ENCODE results near the gene SLC3A2. TPM values are rescaled to one million over a fixed set of nuclear protein-coding genes. Genes with fewer than 3 reads are reported as not detected.
"Not testable (repeated sequence)": the region's sequence is repeated elsewhere in the genome, so short reads cannot be mapped to it uniquely, and the experiment has no call there.

The SLC3A2 gene
- total and polyA plus RNA-seq, 8 donors, result 66.9 to 331 (median 75.1) TPM

GRCh38 chr11:62933750-62934495, 53.2 kb downstream of the SLC3A2 start:
- Histone ChIP-seq H3K4me1 (no peaks in the 10 kb centered on the region), H3K4me3 (no peak overlapping the region), H3K36me3 (no peaks in the 10 kb centered on the region), H3K9me3 (no peaks in the 10 kb centered on the region), H3K27ac (no peak overlapping the region), H3K27me3 (no peaks in the 10 kb centered on the region)
- intact Hi-C loops (cut with DNase I), result no loop called here
- no peak for TF ChIP-seq CTCF (IDR thresholded peaks at IDR 0.05)
- WGBS, 2 donors, result 91 to 93% methylated on average over 5 of the region's 5 CpGs
- FAIRE-seq, result no peak
- no peak for DNase-seq
- no peak for ATAC-seq

GRCh38 chr11:62934496-62934785, 53.7 kb downstream of the SLC3A2 start:
- no peak overlapping the region for H3K27ac ChIP-seq
- H3K9me3 ChIP-seq, result no peaks in the 10 kb centered on the region
- FAIRE-seq (no peak), DNase-seq (no peak), ATAC-seq (no peak)
- no peaks in the 10 kb centered on the region for H3K27me3 ChIP-seq
- intact Hi-C loops (cut with DNase I), result no loop called here
- no peak for TF ChIP-seq CTCF (IDR thresholded peaks at IDR 0.05)
- no peaks in the 10 kb centered on the region for H3K36me3 ChIP-seq
- H3K4me1 ChIP-seq, result no peaks in the 10 kb centered on the region
- no peak overlapping the region for H3K4me3 ChIP-seq
- 50 to 51% methylated on average over 1 of the region's 1 CpG for WGBS, 2 donors

GRCh38 chr11:62937528-62937927, 56.8 kb downstream of the SLC3A2 start:
- ATAC-seq; intact Hi-C loops (cut with DNase I); H3K4me3 ChIP-seq; H3K4me1 ChIP-seq; H3K27me3 ChIP-seq; DNase-seq; H3K36me3 ChIP-seq; FAIRE-seq; H3K27ac ChIP-seq; H3K9me3 ChIP-seq: not testable (repeated sequence)
- 75 to 87% methylated on average over 2 of the region's 2 CpGs for WGBS, 2 donors

Other genes starting within 250 kb of the SLC3A2 start
- gene GANAB, start 234.3 kb upstream of the SLC3A2 start, total RNA-seq, result 100 to 1,000 TPM; 106 to 210 (median 152) TPM
- 10 to 100 TPM; 88.1 to 93.1 TPM for gene GANAB, start 234.3 kb upstream of the SLC3A2 start, polyA plus RNA-seq
- 10 to 100 TPM in 3 of 6 donors, 1 to 10 TPM in 3; 5.8 to 12.9 (median 9.5) TPM for gene INTS5, start 227.6 kb upstream of the SLC3A2 start, total RNA-seq
- gene INTS5, start 227.6 kb upstream of the SLC3A2 start, polyA plus RNA-seq, result 1 to 10 TPM; 4.5 to 4.6 TPM
- 10 to 100 TPM; 13.2 to 21.3 (median 16.9) TPM for gene C11orf98, start 215.7 kb upstream of the SLC3A2 start, total RNA-seq
- 10 to 100 TPM; 56.3 to 70.8 TPM for gene C11orf98, start 215.7 kb upstream of the SLC3A2 start, polyA plus RNA-seq
- gene CSKMT, start 215.6 kb upstream of the SLC3A2 start, total RNA-seq, result 10 to 100 TPM in 1 of 6 donors, 1 to 10 TPM in 5; 4.0 to 11.0 (median 7.3) TPM
- gene CSKMT, start 215.6 kb upstream of the SLC3A2 start, polyA plus RNA-seq, result 10 to 100 TPM; 19.6 to 25.4 TPM
- 1 to 10 TPM; 3.2 to 4.9 (median 3.6) TPM for gene UQCC3, start 209.2 kb upstream of the SLC3A2 start, total RNA-seq
- gene UQCC3, start 209.2 kb upstream of the SLC3A2 start, polyA plus RNA-seq, result 10 to 100 TPM; 14.1 to 17.3 TPM
- gene LBHD1, start 208.6 kb upstream of the SLC3A2 start, total RNA-seq, result 1 to 10 TPM; 1.4 to 4.0 (median 2.8) TPM
- gene LBHD1, start 208.6 kb upstream of the SLC3A2 start, polyA plus RNA-seq, result 10 to 100 TPM in 1 of 2 donors, 1 to 10 TPM in 1; 7.1 to 21.7 TPM
- gene UBXN1, start 201.8 kb upstream of the SLC3A2 start, total RNA-seq, result 10 to 100 TPM; 37.7 to 67.7 (median 51.9) TPM
- 100 to 1,000 TPM in 1 of 2 donors, 10 to 100 TPM in 1; 86.0 to 104 TPM for gene UBXN1, start 201.8 kb upstream of the SLC3A2 start, polyA plus RNA-seq
- 1 to 10 TPM in 2 of 6 donors, under 1 TPM in 4; 0.16 to 1.6 (median 0.53) TPM for gene LRRN4CL, start 191.4 kb upstream of the SLC3A2 start, total RNA-seq
- under 1 TPM; 0.23 to 0.76 TPM for gene LRRN4CL, start 191.4 kb upstream of the SLC3A2 start, polyA plus RNA-seq
- gene BSCL2, start 173.5 kb upstream of the SLC3A2 start, total RNA-seq, result 10 to 100 TPM; 30.3 to 58.6 (median 47.9) TPM
- gene BSCL2, start 173.5 kb upstream of the SLC3A2 start, polyA plus RNA-seq, result 100 to 1,000 TPM in 1 of 2 donors, 10 to 100 TPM in 1; 99.2 to 151 TPM
- gene GNG3, start 173.2 kb upstream of the SLC3A2 start, total RNA-seq, result under 1 TPM in 2 of 6 donors, not detected in 4; 0.19 to 0.37 TPM
- gene GNG3, start 173.2 kb upstream of the SLC3A2 start, polyA plus RNA-seq, result under 1 TPM in 1 of 2 donors, not detected in 1; 0.26 TPM
- 10 to 100 TPM; 17.5 to 26.2 (median 18.0) TPM for gene HNRNPUL2, start 153.4 kb upstream of the SLC3A2 start, total RNA-seq
- gene HNRNPUL2, start 153.4 kb upstream of the SLC3A2 start, polyA plus RNA-seq, result 10 to 100 TPM; 19.1 to 25.9 TPM
- 10 to 100 TPM in 4 of 6 donors, 1 to 10 TPM in 2; 7.6 to 17.8 (median 10.5) TPM for gene TTC9C, start 152.4 kb upstream of the SLC3A2 start, total RNA-seq
- 10 to 100 TPM; 16.7 to 20.3 TPM for gene TTC9C, start 152.4 kb upstream of the SLC3A2 start, polyA plus RNA-seq
- gene ZBTB3, start 126.7 kb upstream of the SLC3A2 start, total RNA-seq, result 1 to 10 TPM; 3.7 to 9.8 (median 5.4) TPM
- 1 to 10 TPM; 2.0 to 2.4 TPM for gene ZBTB3, start 126.7 kb upstream of the SLC3A2 start, polyA plus RNA-seq
- 10 to 100 TPM; 15.1 to 32.0 (median 22.6) TPM for gene POLR2G, start 119.3 kb upstream of the SLC3A2 start, total RNA-seq
- gene POLR2G, start 119.3 kb upstream of the SLC3A2 start, polyA plus RNA-seq, result 10 to 100 TPM; 36.4 to 67.1 TPM
- 10 to 100 TPM in 4 of 6 donors, 1 to 10 TPM in 2; 9.3 to 18.6 (median 11.7) TPM for gene TAF6L, start 109.5 kb upstream of the SLC3A2 start, total RNA-seq
- 10 to 100 TPM; 37.2 to 53.5 TPM for gene TAF6L, start 109.5 kb upstream of the SLC3A2 start, polyA plus RNA-seq
- 10 to 100 TPM; 14.8 to 26.2 (median 19.1) TPM for gene TMEM179B, start 93.5 kb upstream of the SLC3A2 start, total RNA-seq
- 10 to 100 TPM; 27.1 to 59.6 TPM for gene TMEM179B, start 93.5 kb upstream of the SLC3A2 start, polyA plus RNA-seq
- gene TMEM223, start 88.9 kb upstream of the SLC3A2 start, total RNA-seq, result 1 to 10 TPM; 5.0 to 9.1 (median 6.9) TPM
- 10 to 100 TPM; 16.3 to 16.6 TPM for gene TMEM223, start 88.9 kb upstream of the SLC3A2 start, polyA plus RNA-seq
- gene NXF1, start 75.5 kb upstream of the SLC3A2 start, total RNA-seq, result 10 to 100 TPM; 20.9 to 60.9 (median 30.8) TPM
- 100 to 1,000 TPM; 150 to 294 TPM for gene NXF1, start 75.5 kb upstream of the SLC3A2 start, polyA plus RNA-seq
- 10 to 100 TPM; 22.8 to 31.2 (median 26.9) TPM for gene STX5, start 48.8 kb upstream of the SLC3A2 start, total RNA-seq
- gene STX5, start 48.8 kb upstream of the SLC3A2 start, polyA plus RNA-seq, result 10 to 100 TPM; 18.6 to 27.9 TPM
- not detected for gene TEX54, start 48.1 kb upstream of the SLC3A2 start, total RNA-seq
- gene TEX54, start 48.1 kb upstream of the SLC3A2 start, polyA plus RNA-seq, result under 1 TPM in 1 of 2 donors, not detected in 1; 0.65 TPM
- 10 to 100 TPM; 18.4 to 35.1 (median 27.1) TPM for gene WDR74, start 41.3 kb upstream of the SLC3A2 start, total RNA-seq
- 10 to 100 TPM; 47.6 to 59.5 TPM for gene WDR74, start 41.3 kb upstream of the SLC3A2 start, polyA plus RNA-seq
- gene CHRM1, start 40.5 kb downstream of the SLC3A2 start, total RNA-seq, result under 1 TPM in 5 of 6 donors, not detected in 1; 0.06 to 0.15 (median 0.09) TPM
- gene CHRM1, start 40.5 kb downstream of the SLC3A2 start, polyA plus RNA-seq, result under 1 TPM; 0.14 to 0.19 TPM
- gene SLC22A6, start 104.1 kb downstream of the SLC3A2 start, total RNA-seq, result not detected
- not detected for gene SLC22A6, start 104.1 kb downstream of the SLC3A2 start, polyA plus RNA-seq
- gene SLC22A8, start 134.9 kb downstream of the SLC3A2 start, total RNA-seq, result not detected
- gene SLC22A8, start 134.9 kb downstream of the SLC3A2 start, polyA plus RNA-seq, result not detected

Measured in pancreas (tissue), 10 donors.